ENCODE data around the gene FKBP1A.
A peak's percentile ranks its signal among the peaks of the same experiment; 100 is the strongest.

Gene FKBP1A

DNA sequence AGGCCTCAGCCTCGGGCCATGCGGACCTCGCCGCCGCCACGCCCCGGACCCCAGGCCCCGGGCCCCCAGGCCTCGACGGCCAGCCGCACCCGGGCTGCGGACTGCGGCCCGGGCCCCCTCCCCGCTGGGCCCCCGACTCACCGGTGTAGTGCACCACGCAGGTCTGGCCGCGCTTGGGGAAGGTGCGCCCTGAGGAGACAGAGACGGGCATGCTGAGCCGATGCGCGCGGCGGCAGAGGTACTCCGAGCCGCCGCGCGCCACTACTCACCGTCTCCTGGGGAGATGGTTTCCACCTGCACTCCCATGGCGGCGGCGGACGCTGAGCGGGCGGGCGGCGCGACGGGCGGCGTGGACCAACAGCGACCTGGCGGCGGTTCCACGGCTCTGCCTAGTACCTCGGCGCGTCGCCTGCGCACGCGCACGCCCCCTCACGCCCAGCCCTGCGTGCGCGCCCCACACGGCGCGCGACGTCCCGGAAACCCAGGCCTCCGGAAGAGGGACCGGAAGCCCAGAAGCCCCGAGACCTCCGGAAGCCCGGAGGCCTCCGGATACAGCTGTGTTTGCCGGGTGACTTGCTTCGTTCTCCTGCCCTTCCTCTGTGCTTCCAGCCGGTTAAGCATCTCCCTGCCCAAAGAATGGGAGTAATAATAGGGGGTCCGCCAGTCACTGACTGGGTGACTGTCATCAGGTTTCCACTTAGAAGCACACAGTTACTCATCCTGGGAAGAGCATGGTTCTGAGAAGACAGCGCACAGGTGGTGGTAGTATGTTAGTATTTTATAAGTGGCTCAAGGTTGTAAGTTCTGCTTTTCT lies at the start of gene FKBP1A:
FKBP1A (minus strand) TSS at position 362 of the 814 bp plus-strand sequence; CDS start at position 306, 56 bp downstream.
- H3K9ac ChIP-seq (ENCODE audit: low read length): peak within 1 kb of the TSS; percentile 85
- H3K4me1 ChIP-seq (ENCODE audit: control insufficient read depth, insufficient read depth, low read length): peaks cover 13% of the 10 kb centered on the region
- peak within 1 kb of the TSS; percentile 89 for H3K4me3 ChIP-seq (ENCODE audit: low read length)
- peak within 1 kb of the TSS; percentile 70 for H3K27ac ChIP-seq (ENCODE audit: low read depth, low read length)
- peaks cover 4% of the 10 kb centered on the region for H3K36me3 ChIP-seq (ENCODE audit: control insufficient read depth, insufficient read depth, low read length)
- H3K27me3 ChIP-seq (ENCODE audit: control insufficient read depth, insufficient read depth, low read length): no peaks in the 10 kb centered on the region

DNA sequence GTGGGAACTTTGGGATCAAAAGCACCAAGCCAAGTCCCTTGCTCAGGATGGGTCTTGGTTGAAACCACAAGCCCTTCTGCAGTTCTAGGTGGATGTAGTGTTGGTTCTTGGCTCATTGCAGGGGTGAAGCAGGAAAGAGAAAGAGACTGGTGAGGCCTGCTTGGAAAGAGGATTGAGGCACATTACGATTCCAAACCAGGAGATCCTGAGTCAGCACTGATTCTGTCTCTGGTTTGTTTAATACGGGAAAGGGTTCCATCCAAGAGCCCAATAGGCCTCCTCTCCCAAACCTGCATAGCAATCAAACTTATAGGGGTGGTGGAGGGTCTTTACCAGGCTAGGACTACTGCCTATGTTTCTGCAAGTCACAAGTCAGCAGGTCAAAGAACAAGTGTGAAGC lies 49.5 kb upstream of the FKBP1A start:
- no peaks in the 10 kb centered on the region for H3K4me1 ChIP-seq (ENCODE audit: control insufficient read depth, insufficient read depth, low read length)
- no peak overlapping the region for H3K9ac ChIP-seq (ENCODE audit: low read length)
- H3K4me3 ChIP-seq (ENCODE audit: low read length): no peak overlapping the region
- H3K27ac ChIP-seq (ENCODE audit: low read depth, low read length): no peak overlapping the region
- H3K27me3 ChIP-seq (ENCODE audit: control insufficient read depth, insufficient read depth, low read length): no peaks in the 10 kb centered on the region
- peaks cover 48% of the 10 kb centered on the region for H3K36me3 ChIP-seq (ENCODE audit: control insufficient read depth, insufficient read depth, low read length)

DNA sequence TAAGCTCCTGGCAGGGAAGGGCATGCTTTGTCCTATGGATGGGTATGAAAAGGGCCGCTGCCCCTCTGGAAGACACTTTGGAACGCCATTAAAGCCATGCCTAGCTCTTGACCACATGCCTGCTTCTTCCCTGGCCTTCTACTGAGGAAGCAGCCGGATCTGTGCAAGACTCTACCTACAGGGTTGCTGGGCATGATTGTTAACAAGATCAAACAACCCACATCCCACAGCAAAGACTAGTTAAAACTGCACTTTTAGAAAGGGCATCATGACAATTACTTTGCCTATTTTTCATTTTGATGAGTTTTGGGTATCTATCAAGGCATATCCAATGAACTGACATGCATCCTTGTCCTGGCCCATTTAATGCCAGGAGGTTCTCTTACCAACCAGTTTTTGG lies 48.3 kb upstream of the FKBP1A start:
- no peaks in the 10 kb centered on the region for H3K27me3 ChIP-seq (ENCODE audit: control insufficient read depth, insufficient read depth, low read length)
- no peak overlapping the region for H3K9ac ChIP-seq (ENCODE audit: low read length)
- no peak overlapping the region for H3K4me3 ChIP-seq (ENCODE audit: low read length)
- peaks cover 38% of the 10 kb centered on the region for H3K36me3 ChIP-seq (ENCODE audit: control insufficient read depth, insufficient read depth, low read length)
- H3K27ac ChIP-seq (ENCODE audit: low read depth, low read length): no peak overlapping the region
- H3K4me1 ChIP-seq (ENCODE audit: control insufficient read depth, insufficient read depth, low read length): no peaks in the 10 kb centered on the region

DNA sequence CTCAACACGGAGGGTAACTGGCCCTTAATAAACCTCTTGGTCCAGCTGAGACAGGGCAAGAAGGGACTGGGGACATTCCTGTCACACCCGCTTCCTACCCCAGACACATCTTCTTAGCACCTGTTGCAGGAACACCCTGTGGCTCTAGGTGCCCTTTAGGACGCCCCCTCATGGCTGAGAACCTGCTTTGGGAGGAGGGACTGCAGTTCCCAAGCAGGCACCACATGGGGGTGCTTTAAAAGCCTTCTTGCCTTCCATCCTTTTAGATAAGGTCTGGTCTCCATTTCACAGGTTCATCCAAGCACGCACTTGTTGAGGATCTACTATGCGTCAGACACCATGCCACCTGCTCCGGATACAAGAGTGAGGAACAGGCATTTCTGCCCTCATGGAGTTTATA lies 47.2 kb upstream of the FKBP1A start:
- H3K4me1 ChIP-seq (ENCODE audit: control insufficient read depth, insufficient read depth, low read length): no peaks in the 10 kb centered on the region
- no peak overlapping the region for H3K4me3 ChIP-seq (ENCODE audit: low read length)
- no peak overlapping the region for H3K27ac ChIP-seq (ENCODE audit: low read depth, low read length)
- H3K36me3 ChIP-seq (ENCODE audit: control insufficient read depth, insufficient read depth, low read length): peaks cover 27% of the 10 kb centered on the region
- no peak overlapping the region for H3K9ac ChIP-seq (ENCODE audit: low read length)
- H3K27me3 ChIP-seq (ENCODE audit: control insufficient read depth, insufficient read depth, low read length): no peaks in the 10 kb centered on the region

DNA sequence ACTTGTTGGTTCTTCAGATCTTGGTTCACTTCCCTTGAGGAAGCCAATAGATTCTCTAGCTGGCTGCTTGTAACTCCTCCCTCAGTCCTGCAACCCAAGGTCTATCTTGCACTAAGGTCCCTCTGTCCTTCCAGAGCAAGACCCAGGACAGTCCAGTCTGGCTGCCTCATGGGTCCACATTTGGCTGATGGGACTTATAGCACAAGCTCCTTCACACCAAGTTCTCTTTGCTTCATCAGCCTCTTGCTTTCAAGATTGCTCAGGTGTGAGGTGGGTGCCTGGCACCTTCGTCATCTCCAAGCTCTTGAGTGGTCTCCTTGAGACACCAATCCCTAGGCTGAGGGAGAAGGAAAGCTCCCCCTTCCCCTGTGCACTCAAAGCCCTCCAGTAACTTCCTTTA lies 45.5 kb upstream of the FKBP1A start:
- no peak overlapping the region for H3K9ac ChIP-seq (ENCODE audit: low read length)
- no peak overlapping the region for H3K27ac ChIP-seq (ENCODE audit: low read depth, low read length)
- H3K36me3 ChIP-seq (ENCODE audit: control insufficient read depth, insufficient read depth, low read length): peaks cover 11% of the 10 kb centered on the region
- H3K4me1 ChIP-seq (ENCODE audit: control insufficient read depth, insufficient read depth, low read length): no peaks in the 10 kb centered on the region
- no peak overlapping the region for H3K4me3 ChIP-seq (ENCODE audit: low read length)
- no peaks in the 10 kb centered on the region for H3K27me3 ChIP-seq (ENCODE audit: control insufficient read depth, insufficient read depth, low read length)

DNA sequence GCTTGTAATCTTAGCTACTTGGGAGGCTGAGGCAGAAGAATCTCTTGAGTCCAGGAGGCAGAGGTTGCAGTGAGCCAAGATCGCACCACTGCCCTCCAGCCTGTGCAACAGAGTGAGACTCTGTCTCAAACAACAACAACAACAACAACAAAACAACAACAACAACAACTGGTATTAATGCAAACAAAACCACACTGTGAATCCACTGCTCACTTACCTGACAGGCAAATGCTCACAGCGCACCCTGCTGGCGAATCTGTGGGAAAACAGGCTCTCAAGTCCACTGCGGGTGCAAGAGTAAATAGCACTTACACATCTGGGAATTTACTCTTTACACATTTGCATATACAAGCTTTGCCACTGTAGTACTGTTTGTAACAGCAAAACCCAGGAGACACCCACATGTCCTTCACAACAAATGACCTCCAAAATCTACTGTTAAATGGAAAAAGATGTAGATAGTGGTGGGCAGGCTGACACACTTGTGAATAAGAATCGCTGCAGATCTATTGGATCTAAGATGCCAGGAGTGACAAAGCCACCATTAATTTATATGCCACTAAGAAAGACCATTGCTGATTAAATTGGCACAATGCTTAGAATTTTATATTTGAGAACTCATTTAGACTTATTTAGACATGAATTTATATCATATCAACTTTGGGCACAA lies 44.5 kb upstream of the FKBP1A start:
- H3K4me1 ChIP-seq (ENCODE audit: control insufficient read depth, insufficient read depth, low read length): no peaks in the 10 kb centered on the region
- H3K9ac ChIP-seq (ENCODE audit: low read length): no peak overlapping the region
- H3K36me3 ChIP-seq (ENCODE audit: control insufficient read depth, insufficient read depth, low read length): peaks cover 9% of the 10 kb centered on the region
- H3K4me3 ChIP-seq (ENCODE audit: low read length): no peak overlapping the region
- no peaks in the 10 kb centered on the region for H3K27me3 ChIP-seq (ENCODE audit: control insufficient read depth, insufficient read depth, low read length)
- H3K27ac ChIP-seq (ENCODE audit: low read depth, low read length): no peak overlapping the region

DNA sequence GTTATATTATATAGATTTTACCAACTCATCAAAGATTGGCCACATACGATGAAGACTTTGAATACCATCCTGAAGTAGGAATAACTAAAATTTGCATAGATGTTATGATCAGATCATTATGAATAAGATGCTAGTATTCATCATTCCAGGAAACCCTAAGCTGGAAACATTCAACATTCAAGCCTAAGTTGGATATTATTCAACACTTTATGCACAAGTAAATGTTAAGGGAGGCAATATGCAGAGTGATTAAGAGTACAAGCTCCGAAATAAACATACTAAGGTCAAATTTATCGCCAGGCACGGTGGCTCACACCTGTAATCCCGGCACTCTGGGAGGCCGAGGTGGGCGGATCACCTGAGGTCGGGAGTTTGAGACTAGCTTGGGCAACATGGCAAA lies 43.4 kb upstream of the FKBP1A start:
- no peak overlapping the region for H3K9ac ChIP-seq (ENCODE audit: low read length)
- H3K27me3 ChIP-seq (ENCODE audit: control insufficient read depth, insufficient read depth, low read length): no peaks in the 10 kb centered on the region
- H3K36me3 ChIP-seq (ENCODE audit: control insufficient read depth, insufficient read depth, low read length): no peaks in the 10 kb centered on the region
- H3K4me3 ChIP-seq (ENCODE audit: low read length): no peak overlapping the region
- H3K4me1 ChIP-seq (ENCODE audit: control insufficient read depth, insufficient read depth, low read length): no peaks in the 10 kb centered on the region
- no peak overlapping the region for H3K27ac ChIP-seq (ENCODE audit: low read depth, low read length)

DNA sequence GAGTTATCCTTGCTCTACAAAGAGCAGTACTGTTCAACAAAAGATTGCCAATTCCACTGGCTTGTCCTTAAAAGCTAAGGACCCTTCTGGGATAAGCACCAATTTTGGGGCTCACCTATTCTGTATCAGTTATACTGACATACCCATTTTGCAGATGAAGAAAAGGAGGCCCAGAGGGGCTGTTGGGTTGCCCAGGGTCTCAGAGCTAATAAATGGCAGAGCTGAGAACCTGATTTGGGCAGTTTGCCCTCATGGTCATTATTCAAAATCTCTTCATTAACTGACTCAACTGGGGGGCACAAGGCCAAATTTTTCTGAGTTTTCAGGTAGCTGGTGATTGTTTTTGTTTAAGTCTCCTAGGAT lies 42.5 kb upstream of the FKBP1A start:
- H3K4me1 ChIP-seq (ENCODE audit: control insufficient read depth, insufficient read depth, low read length): no peaks in the 10 kb centered on the region
- no peak overlapping the region for H3K9ac ChIP-seq (ENCODE audit: low read length)
- H3K36me3 ChIP-seq (ENCODE audit: control insufficient read depth, insufficient read depth, low read length): no peaks in the 10 kb centered on the region
- H3K27me3 ChIP-seq (ENCODE audit: control insufficient read depth, insufficient read depth, low read length): no peaks in the 10 kb centered on the region
- H3K27ac ChIP-seq (ENCODE audit: low read depth, low read length): no peak overlapping the region
- no peak overlapping the region for H3K4me3 ChIP-seq (ENCODE audit: low read length)

DNA sequence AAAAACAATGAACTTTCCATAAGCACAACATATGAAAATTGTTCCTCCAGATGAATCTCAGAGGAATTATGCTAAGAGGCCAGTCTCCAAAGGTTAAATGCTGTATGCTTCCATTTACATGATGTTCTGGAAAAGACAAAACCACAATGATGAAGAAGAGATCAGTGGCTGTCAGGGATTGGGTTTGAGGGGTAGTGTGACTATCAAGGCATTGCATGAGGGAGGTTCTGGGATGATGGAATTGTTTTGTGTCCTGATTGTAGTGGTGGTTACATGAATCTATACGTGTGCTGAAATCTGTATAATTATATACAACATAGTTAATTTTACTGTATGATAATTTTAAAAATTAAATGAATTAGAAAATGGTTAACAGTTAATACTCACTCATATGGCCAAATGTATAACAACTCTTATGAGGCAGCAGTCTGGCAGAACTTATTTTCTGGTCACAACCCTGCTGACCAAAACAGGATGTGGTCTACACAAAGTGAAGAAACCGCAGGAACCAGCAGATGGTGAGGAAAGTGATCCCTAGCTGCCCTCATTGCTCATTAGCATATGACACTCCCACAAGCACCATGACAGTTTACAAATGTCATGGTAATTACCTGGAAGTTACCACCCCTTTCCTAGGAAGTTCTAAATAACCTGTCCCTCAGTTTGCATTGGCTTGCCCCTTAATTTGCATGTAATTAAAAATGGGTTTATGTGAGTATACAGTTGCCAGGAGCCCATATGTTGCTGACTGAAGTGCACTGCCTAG lies 41.9 kb upstream of the FKBP1A start:
- Histone ChIP-seq H3K4me3 (ENCODE audit: low read length) (no peak overlapping the region), H3K36me3 (ENCODE audit: control insufficient read depth, insufficient read depth, low read length) (no peaks in the 10 kb centered on the region), H3K27me3 (ENCODE audit: control insufficient read depth, insufficient read depth, low read length) (no peaks in the 10 kb centered on the region), H3K9ac (ENCODE audit: low read length) (no peak overlapping the region), H3K4me1 (ENCODE audit: control insufficient read depth, insufficient read depth, low read length) (no peaks in the 10 kb centered on the region), H3K27ac (ENCODE audit: low read depth, low read length) (no peak overlapping the region)

DNA sequence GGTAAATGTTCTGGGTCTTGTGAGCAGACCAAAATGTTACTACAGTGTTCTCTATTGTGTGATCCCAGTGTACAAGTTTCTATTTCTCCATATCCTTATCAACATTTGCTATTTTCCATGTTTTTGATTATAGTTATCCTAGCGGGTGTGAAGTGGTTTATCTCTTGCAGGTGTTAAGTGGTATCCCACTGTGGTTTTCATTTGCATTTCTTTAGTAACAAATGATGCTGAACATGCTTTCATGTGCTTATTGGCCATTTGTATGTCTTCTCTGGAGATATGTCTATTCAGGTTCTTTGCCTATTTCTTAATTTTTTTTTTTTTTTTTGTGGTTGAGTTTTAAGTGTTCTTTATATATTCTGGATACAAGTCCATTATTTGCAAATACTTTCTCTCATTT lies 38.3 kb upstream of the FKBP1A start:
- Histone ChIP-seq H3K4me1 (ENCODE audit: control insufficient read depth, insufficient read depth, low read length) (no peaks in the 10 kb centered on the region), H3K4me3 (ENCODE audit: low read length) (no peak overlapping the region), H3K27me3 (ENCODE audit: control insufficient read depth, insufficient read depth, low read length) (no peaks in the 10 kb centered on the region), H3K9ac (ENCODE audit: low read length) (no peak overlapping the region), H3K27ac (ENCODE audit: low read depth, low read length) (no peak overlapping the region), H3K36me3 (ENCODE audit: control insufficient read depth, insufficient read depth, low read length) (no peaks in the 10 kb centered on the region)

DNA sequence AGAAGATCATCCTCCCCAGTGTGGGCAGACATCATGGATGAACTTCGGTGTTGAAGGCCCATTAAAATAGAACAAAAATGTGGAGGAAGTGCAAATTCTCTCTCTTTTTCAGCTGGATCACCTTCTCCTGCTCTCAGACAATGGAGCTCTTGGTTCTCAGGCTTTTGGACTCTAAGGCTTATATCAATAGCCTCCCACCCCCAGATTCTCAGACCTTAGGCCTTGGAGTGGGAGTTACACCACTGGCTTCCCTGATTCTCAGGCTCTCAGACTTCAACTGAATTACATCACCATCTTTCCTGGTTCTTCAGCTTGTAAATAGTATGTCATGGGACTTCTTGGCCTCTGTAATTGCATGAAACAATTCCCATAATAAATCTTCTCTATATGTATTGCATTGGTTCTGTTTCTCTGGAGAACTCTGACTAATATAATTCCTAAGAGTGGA lies 37.2 kb upstream of the FKBP1A start:
- H3K27ac ChIP-seq (ENCODE audit: low read depth, low read length): no peak overlapping the region
- H3K27me3 ChIP-seq (ENCODE audit: control insufficient read depth, insufficient read depth, low read length): no peaks in the 10 kb centered on the region
- H3K4me1 ChIP-seq (ENCODE audit: control insufficient read depth, insufficient read depth, low read length): no peaks in the 10 kb centered on the region
- no peak overlapping the region for H3K9ac ChIP-seq (ENCODE audit: low read length)
- no peaks in the 10 kb centered on the region for H3K36me3 ChIP-seq (ENCODE audit: control insufficient read depth, insufficient read depth, low read length)
- H3K4me3 ChIP-seq (ENCODE audit: low read length): no peak overlapping the region

DNA sequence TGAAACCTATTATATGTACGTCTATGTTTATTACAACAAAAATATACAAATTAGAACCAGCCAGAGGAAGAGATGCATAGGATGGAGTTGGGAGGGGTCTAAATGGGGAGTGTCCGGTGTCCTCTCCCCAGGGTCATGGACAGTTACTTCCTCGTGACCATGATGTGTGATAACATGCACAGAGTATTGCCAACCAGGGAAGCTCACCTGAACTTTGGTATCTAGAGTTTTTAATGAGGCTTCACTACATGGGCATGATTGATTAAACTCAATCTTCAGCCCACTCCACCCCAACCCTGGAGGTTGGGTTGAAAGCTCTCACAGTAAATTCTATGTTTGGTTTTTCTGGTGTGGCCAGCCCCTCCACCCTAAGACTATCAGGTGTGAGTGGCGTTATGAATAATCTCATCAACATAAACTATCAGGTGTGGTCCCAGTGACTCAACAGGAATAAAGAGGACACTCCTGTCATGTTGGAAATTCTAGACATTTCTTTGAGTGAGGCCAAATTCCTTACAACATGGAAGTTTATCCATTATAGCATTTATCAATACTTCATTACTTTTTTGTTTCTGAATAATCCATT lies 36.4 kb upstream of the FKBP1A start:
- H3K4me3 ChIP-seq (ENCODE audit: low read length): no peak overlapping the region
- H3K36me3 ChIP-seq (ENCODE audit: control insufficient read depth, insufficient read depth, low read length): no peaks in the 10 kb centered on the region
- H3K9ac ChIP-seq (ENCODE audit: low read length): no peak overlapping the region
- H3K27me3 ChIP-seq (ENCODE audit: control insufficient read depth, insufficient read depth, low read length): no peaks in the 10 kb centered on the region
- no peak overlapping the region for H3K27ac ChIP-seq (ENCODE audit: low read depth, low read length)
- H3K4me1 ChIP-seq (ENCODE audit: control insufficient read depth, insufficient read depth, low read length): no peaks in the 10 kb centered on the region
